T-helper 22 cell (primary cell): Measurements from ENCODE around the gene HSD17B12.
"Not testable (repeated sequence)": the region's sequence is repeated elsewhere in the genome, so short reads cannot be mapped to it uniquely, and the experiment has no call there.

Experiments used
- DNase-seq: peaks from one replicate; pipeline ENCODE4 v3.0.0-alpha.2; 2020; ENCODE audit warnings: low read depth

Gene HSD17B12

GRCh38 chr11:43747130-43747802 is 66.7 kb downstream of the HSD17B12 start:
- no peak for DNase-seq

- DNase-seq, result no peak
Observed at GRCh38 chr11:43748095-43748494, 67.6 kb downstream of the HSD17B12 start.

- DNase-seq, result no peak
Observed at GRCh38 chr11:43751726-43752125, 71.2 kb downstream of the HSD17B12 start.

GRCh38 chr11:43756575-43756974 is 76.0 kb downstream of the HSD17B12 start:
- DNase-seq, result no peak

- no peak for DNase-seq
Observed at GRCh38 chr11:43758927-43759326, 78.4 kb downstream of the HSD17B12 start.

- no peak for DNase-seq
Observed at GRCh38 chr11:43760902-43761301, 80.4 kb downstream of the HSD17B12 start.

- DNase-seq, result no peak
Observed at GRCh38 chr11:43765194-43765593, 84.7 kb downstream of the HSD17B12 start.

GRCh38 chr11:43768654-43769053 is 88.1 kb downstream of the HSD17B12 start:
- DNase-seq, result not testable (repeated sequence)

GRCh38 chr11:43770173-43770572 is 89.6 kb downstream of the HSD17B12 start:
- DNase-seq, result no peak

GRCh38 chr11:43772733-43773132 is 92.2 kb downstream of the HSD17B12 start:
- no peak for DNase-seq

GRCh38 chr11:43774786-43775185 is 94.2 kb downstream of the HSD17B12 start:
- no peak for DNase-seq

- no peak for DNase-seq
Observed at GRCh38 chr11:43779306-43779705, 98.8 kb downstream of the HSD17B12 start.

- DNase-seq, result no peak
Observed at GRCh38 chr11:43784301-43784700, 103.8 kb downstream of the HSD17B12 start.

- no peak for DNase-seq
Observed at GRCh38 chr11:43784866-43785265, 104.3 kb downstream of the HSD17B12 start.

GRCh38 chr11:43785318-43785717 is 104.8 kb downstream of the HSD17B12 start:
- DNase-seq, result no peak

GRCh38 chr11:43786016-43786415 is 105.5 kb downstream of the HSD17B12 start:
- DNase-seq, result no peak

- DNase-seq, result no peak
Observed at GRCh38 chr11:43787824-43788223, 107.3 kb downstream of the HSD17B12 start.

- no peak for DNase-seq
Observed at GRCh38 chr11:43788421-43788820, 107.9 kb downstream of the HSD17B12 start.

- no peak for DNase-seq
Observed at GRCh38 chr11:43789700-43790443, 109.3 kb downstream of the HSD17B12 start.

GRCh38 chr11:43790444-43790794 is 109.9 kb downstream of the HSD17B12 start:
- DNase-seq, result no peak

- DNase-seq, result no peak
Observed at GRCh38 chr11:43797337-43797736, 116.8 kb downstream of the HSD17B12 start.

GRCh38 chr11:43797866-43798265 is 117.3 kb downstream of the HSD17B12 start:
- no peak for DNase-seq

- no peak for DNase-seq
Observed at GRCh38 chr11:43802509-43802908, 122.0 kb downstream of the HSD17B12 start.

- no peak for DNase-seq
Observed at GRCh38 chr11:43803766-43804165, 123.2 kb downstream of the HSD17B12 start.
